GM12891 (cell line): ENCODE measurements around the gene GMNC.
"Not testable (repeated sequence)": the region's sequence is repeated elsewhere in the genome, so short reads cannot be mapped to it uniquely, and the experiment has no call there.

Experiments used
- DNase-seq: peaks from one replicate; pipeline ENCODE4 v3.0.0; 2011; ENCODE audit warnings: low spot score; ENCODE audit not compliant: insufficient read length
- FAIRE-seq: peaks from 2 replicates; lab custom pipeline; 2011; peaks lifted over from hg19 to GRCh38; lab: Jason Lieb, UNC
- PAX5 ChIP-seq: IDR thresholded peaks from 2 replicates; pipeline ENCODE4 v1.6.1; 2011; ENCODE audit warnings: low read length, moderate library complexity, mild to moderate bottlenecking; ENCODE audit not compliant: insufficient read depth, severe bottlenecking
- POLR2A ChIP-seq: IDR thresholded peaks from 2 replicates; pipeline ENCODE4 v1.6.1; 2011; ENCODE audit warnings: low read depth, low read length, control low read depth
- POLR2AphosphoS5 ChIP-seq: IDR thresholded peaks from 2 replicates; pipeline ENCODE4 v1.6.1; 2011; ENCODE audit warnings: low read depth, low read length, control low read depth
- POU2F2 ChIP-seq: IDR thresholded peaks from 2 replicates; pipeline ENCODE4 v1.6.1; 2011; ENCODE audit warnings: low read depth, mild to moderate bottlenecking, control low read depth, low read length, moderate library complexity
- SPI1 ChIP-seq: IDR thresholded peaks from 2 replicates; pipeline ENCODE4 v1.6.1; 2011; ENCODE audit warnings: low read depth, low read length, control low read depth
- TAF1 ChIP-seq: IDR thresholded peaks from 2 replicates; pipeline ENCODE4 v1.6.1; 2011; ENCODE audit warnings: low read depth, low read length, control low read depth

GMNC gene

GRCh38 chr3:190877925-190878324 is 15.4 kb upstream of the GMNC start:
- FAIRE-seq (no peak), DNase-seq (no peak)
- TF ChIP-seq TAF1 (no peak), POLR2A (no peak), PAX5 (no peak), SPI1 (no peak)

- DNase-seq, FAIRE-seq: not testable (repeated sequence)
Measured at GRCh38 chr3:190876433-190876832, 13.9 kb upstream of the GMNC start.

GRCh38 chr3:190875061-190875460 is 12.6 kb upstream of the GMNC start:
- not testable (repeated sequence) for DNase-seq, FAIRE-seq

- DNase-seq (no peak), FAIRE-seq (no peak)
- TF ChIP-seq SPI1 (no peak), TAF1 (no peak), POLR2AphosphoS5 (no peak)
Measured at GRCh38 chr3:190870127-190870526, 7.6 kb upstream of the GMNC start.

- DNase-seq (no peak), FAIRE-seq (no peak)
- TF ChIP-seq TAF1, result no peak
Measured at GRCh38 chr3:190867071-190867470, 4.6 kb upstream of the GMNC start.

GRCh38 chr3:190865828-190866227 is 3.3 kb upstream of the GMNC start:
- FAIRE-seq, result no peak
- TF ChIP-seq POLR2A (no peak), TAF1 (no peak), POU2F2 (no peak), SPI1 (no peak), POLR2AphosphoS5 (no peak), PAX5 (no peak)
- DNase-seq, result no peak

GRCh38 chr3:190865419-190865818 is 2.9 kb upstream of the GMNC start:
- FAIRE-seq, result no peak
- TF ChIP-seq TAF1, result no peak
- TF ChIP-seq POLR2A, result no peak
- TF ChIP-seq SPI1, result no peak
- TF ChIP-seq PAX5, result no peak
- TF ChIP-seq POLR2AphosphoS5, result no peak
- no peak for TF ChIP-seq POU2F2

GRCh38 chr3:190864002-190864401 is 1.5 kb upstream of the GMNC start:
- FAIRE-seq, result no peak
- TF ChIP-seq POU2F2 (no peak), TAF1 (no peak), POLR2A (no peak), SPI1 (no peak), PAX5 (no peak), POLR2AphosphoS5 (no peak)
- DNase-seq, result no peak

More at GRCh38 chr3:190865419-190865818, 2.9 kb upstream of the GMNC start:
- DNase-seq, result no peak

- no peak for FAIRE-seq
- TF ChIP-seq POLR2AphosphoS5 (no peak), SPI1 (no peak), TAF1 (no peak), PAX5 (no peak), POU2F2 (no peak), POLR2A (no peak)
- no peak for DNase-seq
Measured at GRCh38 chr3:190863119-190863465, 598 bp upstream of the GMNC start.

- FAIRE-seq, result no peak
- no peak for TF ChIP-seq PAX5
- TF ChIP-seq POLR2A, result no peak
- no peak for TF ChIP-seq SPI1
- no peak for TF ChIP-seq POU2F2
- TF ChIP-seq POLR2AphosphoS5, result no peak
- no peak for TF ChIP-seq TAF1
- no peak for DNase-seq
Measured at GRCh38 chr3:190860521-190860920, 2.0 kb downstream of the GMNC start.

- DNase-seq, result no peak
- no peak for FAIRE-seq
- no peak for TF ChIP-seq PAX5
- TF ChIP-seq POLR2AphosphoS5, result no peak
- TF ChIP-seq TAF1, result no peak
- TF ChIP-seq POU2F2, result no peak
Measured at GRCh38 chr3:190855151-190855550, 7.3 kb downstream of the GMNC start.

GRCh38 chr3:190854062-190854461 is 8.4 kb downstream of the GMNC start:
- DNase-seq (no peak), FAIRE-seq (no peak)
- TF ChIP-seq SPI1 (no peak), POLR2A (no peak), POLR2AphosphoS5 (no peak), POU2F2 (no peak), PAX5 (no peak), TAF1 (no peak)
